Stimulated activated CD4-positive, alpha-beta T cell treated with anti-CD3 and anti-CD28 coated beads, Interleukin-15, amount 100 ng/mL, for 48 hours (primary cell): Measurements from ENCODE around the gene SENP6.
"Not testable (repeated sequence)": the region's sequence is repeated elsewhere in the genome, so short reads cannot be mapped to it uniquely, and the experiment has no call there.

ENCODE experiments used
- DNase-seq, 2 donors: peaks; one replicate each; pipeline ENCODE4 v3.0.0-alpha.2; 2020; ENCODE audit warnings: low read depth in 2 of 2

The SENP6 gene

GRCh38 chr6:75656479-75656878 lies 54.8 kb downstream of the SENP6 start:
- no peak for DNase-seq

- no peak for DNase-seq
Measured at GRCh38 chr6:75657327-75657726, 55.6 kb downstream of the SENP6 start.

GRCh38 chr6:75666592-75666991 lies 64.9 kb downstream of the SENP6 start:
- no peak for DNase-seq

DNA sequence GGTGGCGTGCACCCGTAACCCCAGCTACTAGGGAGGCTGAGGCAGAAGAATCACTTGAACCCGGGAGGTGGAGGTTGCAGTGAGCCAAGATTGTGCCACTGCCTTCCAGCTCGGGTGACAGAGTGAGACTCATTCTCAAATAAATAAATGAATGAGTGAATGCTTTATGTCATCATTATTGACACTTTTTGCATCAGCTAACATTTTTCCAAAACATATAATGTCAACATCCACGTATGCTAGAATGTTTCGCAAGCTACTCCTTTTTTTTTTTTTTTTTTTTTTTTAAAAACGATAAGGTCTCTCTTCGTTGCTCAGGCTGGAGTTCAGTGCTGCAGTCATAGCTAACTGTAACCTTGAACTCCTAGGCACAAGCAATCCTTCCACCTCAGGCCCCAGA lies 72.2 kb downstream of the SENP6 start:
- DNase-seq = no peak

DNA sequence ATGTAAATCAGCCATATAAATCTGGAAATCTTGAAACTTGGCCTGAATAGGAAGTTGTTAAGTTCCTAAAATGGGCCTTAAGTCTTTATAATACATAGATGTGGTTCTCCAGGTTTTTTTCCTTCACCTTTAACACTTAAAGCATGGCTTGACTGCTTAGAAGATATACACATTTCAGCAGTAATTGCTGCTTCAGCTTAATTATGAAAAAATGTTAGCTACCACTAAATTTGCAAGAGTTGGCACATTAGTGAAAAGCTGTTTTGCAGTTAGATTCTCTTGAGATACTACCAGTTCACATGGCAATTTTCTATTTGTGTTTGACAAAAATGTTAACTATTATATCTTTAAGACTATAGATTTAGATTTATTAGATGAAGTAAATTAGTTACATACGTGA lies 74.7 kb downstream of the SENP6 start:
- no peak for DNase-seq

GRCh38 chr6:75682548-75682947 lies 80.9 kb downstream of the SENP6 start:
- not testable (repeated sequence) for DNase-seq

- DNase-seq = not testable (repeated sequence)
Measured at GRCh38 chr6:75683005-75683404, 81.3 kb downstream of the SENP6 start.

GRCh38 chr6:75687535-75687934 lies 85.9 kb downstream of the SENP6 start:
- not testable (repeated sequence) for DNase-seq

- DNase-seq = not testable (repeated sequence)
Measured at GRCh38 chr6:75687937-75688336, 86.3 kb downstream of the SENP6 start.

GRCh38 chr6:75689576-75689975 lies 87.9 kb downstream of the SENP6 start:
- no peak for DNase-seq

DNA sequence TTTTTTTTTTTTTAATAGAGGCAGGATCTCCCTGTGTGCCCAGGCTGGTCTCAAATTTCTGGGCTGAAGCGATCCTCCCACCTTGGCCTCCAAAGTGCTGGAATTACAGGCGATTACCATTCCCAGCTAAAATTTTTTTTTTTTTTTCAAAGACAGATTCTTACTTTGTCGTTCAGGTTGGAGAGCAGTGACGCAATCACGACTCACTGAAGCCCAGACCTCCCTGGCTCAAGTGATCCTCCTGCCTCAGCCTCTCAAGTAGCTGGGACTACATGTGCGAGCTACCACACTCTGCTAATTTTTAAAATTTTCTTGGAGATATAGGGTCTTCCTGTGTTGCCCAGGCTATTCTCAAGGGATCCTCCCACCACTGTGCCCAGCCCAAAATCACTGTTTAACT lies 89.3 kb downstream of the SENP6 start:
- no peak for DNase-seq

GRCh38 chr6:75693534-75693933 lies 91.9 kb downstream of the SENP6 start:
- DNase-seq = no peak

DNA sequence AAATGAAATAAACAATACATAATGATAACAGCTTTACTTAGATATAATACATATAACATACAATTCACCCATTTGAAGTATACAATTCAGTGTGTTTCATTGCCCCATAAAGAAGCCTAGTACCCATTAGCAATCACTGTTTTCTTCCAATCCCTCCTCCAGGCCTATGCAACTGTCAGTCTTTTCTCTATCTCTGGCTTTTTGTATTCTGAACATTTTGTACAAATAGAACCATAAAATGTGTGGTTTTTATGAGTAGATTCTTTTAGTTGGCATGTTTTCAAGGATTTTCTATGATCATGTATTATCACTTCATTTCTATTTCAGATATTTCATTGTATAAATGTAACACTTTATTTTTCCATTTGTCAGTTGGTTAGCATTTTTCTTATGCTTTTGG lies 92.7 kb downstream of the SENP6 start:
- no peak for DNase-seq

- DNase-seq = not testable (repeated sequence)
Measured at GRCh38 chr6:75708334-75708733, 106.7 kb downstream of the SENP6 start.

DNA sequence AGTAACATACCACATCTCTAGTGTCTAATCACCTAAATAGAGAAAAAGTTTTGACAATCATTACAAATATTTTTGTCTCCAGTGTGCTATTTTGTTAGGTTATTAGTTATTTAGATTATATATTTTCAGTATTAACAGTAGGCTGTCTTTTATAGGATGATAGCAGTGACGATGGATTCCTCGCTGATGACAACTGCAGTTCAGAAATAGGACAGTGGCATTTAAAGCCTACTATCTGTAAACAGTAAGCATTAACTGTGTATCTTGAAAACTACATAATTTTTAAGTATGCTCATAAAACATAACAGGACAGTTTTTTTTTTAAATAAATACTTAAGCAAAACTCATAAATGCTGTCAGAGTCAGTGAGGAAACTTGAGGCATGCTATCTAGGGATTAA lies 109.5 kb downstream of the SENP6 start:
- DNase-seq = no peak

GRCh38 chr6:75719133-75719532 lies 117.5 kb downstream of the SENP6 start:
- no peak for DNase-seq

- DNase-seq = no peak
Measured at GRCh38 chr6:75723382-75723781, 121.7 kb downstream of the SENP6 start.

- DNase-seq = no peak
Measured at GRCh38 chr6:75727206-75727605, 125.5 kb downstream of the SENP6 start.

DNA sequence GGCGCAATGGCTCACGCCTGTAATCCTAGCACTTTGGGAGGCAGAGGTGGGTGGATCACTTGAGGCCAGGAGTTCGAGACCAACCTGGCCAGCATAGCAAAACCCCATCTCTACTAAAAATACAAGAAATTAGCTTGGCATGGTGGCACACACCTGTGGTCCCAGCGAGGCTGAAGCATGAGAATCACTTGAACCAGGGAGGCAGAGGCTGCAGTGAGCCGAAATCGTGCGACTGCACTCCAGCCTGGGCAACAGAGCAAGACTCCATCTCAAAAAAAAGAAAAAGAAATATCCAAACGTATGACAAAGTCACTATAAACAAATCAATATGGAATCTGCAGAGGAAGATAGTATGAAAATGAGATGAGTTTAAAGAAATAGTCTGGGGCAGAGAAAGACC lies 129.3 kb downstream of the SENP6 start:
- not testable (repeated sequence) for DNase-seq

- no peak for DNase-seq
Measured at GRCh38 chr6:75735491-75736186, 134.0 kb downstream of the SENP6 start.

DNA sequence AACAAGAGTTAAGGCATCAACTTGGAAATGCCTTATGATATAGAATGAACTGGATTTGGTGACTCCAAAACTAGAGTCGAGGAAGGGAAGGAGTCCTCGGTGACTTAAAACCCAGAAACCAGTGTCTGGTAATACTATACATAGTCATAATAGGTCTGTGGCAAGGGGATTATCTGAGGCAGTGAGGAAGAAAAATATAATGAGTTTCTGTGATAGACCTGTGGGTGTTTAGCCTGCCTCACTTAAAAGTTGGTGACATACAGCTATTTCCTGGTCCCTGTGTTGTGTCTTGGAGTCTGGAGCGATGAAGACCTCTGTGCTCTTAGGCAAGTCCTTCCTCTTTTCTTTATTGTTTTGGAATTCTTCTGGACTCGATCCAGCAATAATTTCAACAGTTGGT lies 142.3 kb downstream of the SENP6 start:
- no peak for DNase-seq

DNA sequence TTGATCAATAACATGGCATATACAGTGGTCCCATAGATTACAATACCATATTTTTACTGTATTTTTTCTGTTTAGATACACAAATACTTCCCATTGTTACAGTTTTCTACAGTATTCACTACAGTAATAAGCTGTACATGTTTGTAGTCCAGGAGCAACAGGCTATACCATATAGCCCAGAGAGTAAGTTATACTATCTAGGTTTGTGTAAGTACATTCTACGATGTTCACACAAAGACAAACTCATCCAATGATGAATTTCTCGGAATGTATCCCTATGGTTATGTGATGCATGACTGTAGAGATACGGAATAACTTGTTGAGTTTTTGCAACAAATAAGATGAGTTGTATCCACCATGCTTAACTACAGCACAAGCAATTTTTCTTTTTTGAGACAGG lies 143.7 kb downstream of the SENP6 start:
- no peak for DNase-seq

DNA sequence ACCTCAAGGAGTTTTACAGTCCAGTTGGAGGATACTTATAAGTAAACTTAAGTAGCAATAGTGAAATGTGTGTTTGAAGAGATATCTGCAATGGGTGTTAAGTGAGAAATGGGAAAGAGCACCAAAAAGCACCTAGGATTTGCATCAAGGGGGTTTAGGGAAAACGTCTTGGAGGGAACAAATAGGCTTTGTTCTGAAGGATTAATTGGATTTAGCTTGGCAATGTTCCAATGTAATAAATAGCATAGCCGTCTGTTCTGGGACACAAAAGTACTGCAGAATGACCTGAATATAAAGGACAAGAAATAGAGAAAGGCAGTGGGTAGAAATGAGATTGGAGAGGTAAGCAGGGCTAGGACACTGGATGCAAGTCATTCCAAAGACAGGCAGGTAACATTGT lies 144.5 kb downstream of the SENP6 start:
- no peak for DNase-seq
